ENCODE data around the gene PPP1R15B.
"Not testable (repeated sequence)": the region's sequence is repeated elsewhere in the genome, so short reads cannot be mapped to it uniquely, and the experiment has no call there.

PPP1R15B gene

DNA sequence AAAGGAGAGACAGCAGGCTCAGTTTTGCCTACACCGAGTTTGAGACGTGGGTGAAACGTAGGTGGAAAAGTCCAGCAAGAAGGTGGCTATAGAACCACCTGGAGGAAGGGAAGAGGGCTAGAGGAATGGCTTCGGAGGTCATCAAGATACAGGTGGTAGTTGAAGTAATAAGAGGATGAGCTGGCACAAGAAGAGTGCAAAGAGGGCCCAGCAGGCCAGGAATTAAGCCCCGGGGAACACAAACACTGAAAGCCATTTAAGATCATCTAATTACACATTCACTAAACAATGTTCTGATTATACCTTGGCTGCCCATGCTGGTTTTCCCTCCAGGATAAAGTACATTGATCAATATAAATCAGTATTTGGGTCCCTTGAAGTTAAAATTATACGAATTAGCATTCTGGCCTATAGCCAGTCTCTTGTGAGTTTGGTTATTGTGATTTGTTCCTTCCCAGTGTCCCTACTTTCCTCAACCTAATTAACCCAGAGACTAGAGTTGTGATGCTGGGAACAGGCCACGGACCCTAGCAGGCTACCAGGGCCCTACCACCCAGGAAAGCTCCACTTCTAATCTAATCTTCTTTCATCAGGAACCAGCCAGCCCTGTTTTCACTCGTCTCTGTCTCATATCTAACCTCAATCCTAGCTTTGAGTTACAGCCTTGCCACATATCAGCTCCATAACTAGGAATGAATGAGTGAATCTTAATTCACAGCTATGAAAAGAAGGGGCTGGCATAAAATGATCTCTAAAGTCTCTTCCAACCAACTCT lies 26.4 kb upstream of the PPP1R15B start:
- no peak for DNase-seq (ENCODE audit: insufficient read length, low spot score)

DNA sequence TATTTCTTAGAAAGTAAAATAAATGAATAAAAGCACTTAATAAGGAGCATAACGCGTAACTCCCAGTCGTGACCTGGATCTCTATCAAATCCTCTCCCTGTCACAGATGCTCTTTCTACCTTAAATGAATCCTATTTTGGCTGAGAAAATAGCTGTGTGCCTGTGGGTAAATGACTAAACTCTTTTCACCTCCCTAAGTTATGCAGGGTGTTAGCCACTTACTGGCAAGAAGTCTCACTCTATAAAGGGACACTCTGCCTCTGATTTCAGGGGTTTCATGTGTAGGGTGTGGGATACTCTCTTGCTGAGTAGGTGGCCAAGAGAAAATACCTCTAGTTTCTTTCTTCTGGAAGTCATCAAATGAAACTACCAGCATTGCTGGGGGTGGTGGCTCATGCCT lies 24.3 kb upstream of the PPP1R15B start:
- no peak for FAIRE-seq
- TF ChIP-seq POLR2A (IDR thresholded peaks at IDR 0.05; ENCODE audit: low read depth, low read length), result no peak
- no peak for DNase-seq (ENCODE audit: insufficient read length, low spot score)

More for the DNA sequence above, 26.4 kb upstream of the PPP1R15B start:
- no peak for TF ChIP-seq POLR2A (IDR thresholded peaks at IDR 0.05; ENCODE audit: low read depth, low read length)
- no peak for FAIRE-seq

DNA sequence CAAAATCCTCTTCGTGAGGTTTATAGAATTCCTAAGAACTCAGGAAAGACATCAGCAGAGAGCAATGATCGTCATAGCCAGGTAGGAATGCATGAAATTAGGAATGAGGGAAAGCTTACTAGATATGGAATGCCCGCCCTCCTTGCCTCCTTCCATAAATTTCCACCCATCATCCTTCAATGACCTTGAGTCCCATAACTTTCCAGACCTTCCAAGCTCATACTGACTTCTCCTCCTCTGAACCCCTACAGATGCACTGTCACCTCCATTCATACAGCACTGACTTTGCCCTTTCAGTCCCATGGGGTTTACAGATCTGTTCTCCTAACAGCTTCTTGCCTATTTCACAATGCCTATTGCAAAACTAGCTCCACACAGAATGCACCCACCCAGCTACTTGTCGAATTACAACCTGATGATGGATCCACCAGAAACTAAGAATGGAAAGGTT lies 23.8 kb upstream of the PPP1R15B start:
- FAIRE-seq (no peak), DNase-seq (ENCODE audit: insufficient read length, low spot score) (no peak)
- no peak for TF ChIP-seq POLR2A (IDR thresholded peaks at IDR 0.05; ENCODE audit: low read depth, low read length)

DNA sequence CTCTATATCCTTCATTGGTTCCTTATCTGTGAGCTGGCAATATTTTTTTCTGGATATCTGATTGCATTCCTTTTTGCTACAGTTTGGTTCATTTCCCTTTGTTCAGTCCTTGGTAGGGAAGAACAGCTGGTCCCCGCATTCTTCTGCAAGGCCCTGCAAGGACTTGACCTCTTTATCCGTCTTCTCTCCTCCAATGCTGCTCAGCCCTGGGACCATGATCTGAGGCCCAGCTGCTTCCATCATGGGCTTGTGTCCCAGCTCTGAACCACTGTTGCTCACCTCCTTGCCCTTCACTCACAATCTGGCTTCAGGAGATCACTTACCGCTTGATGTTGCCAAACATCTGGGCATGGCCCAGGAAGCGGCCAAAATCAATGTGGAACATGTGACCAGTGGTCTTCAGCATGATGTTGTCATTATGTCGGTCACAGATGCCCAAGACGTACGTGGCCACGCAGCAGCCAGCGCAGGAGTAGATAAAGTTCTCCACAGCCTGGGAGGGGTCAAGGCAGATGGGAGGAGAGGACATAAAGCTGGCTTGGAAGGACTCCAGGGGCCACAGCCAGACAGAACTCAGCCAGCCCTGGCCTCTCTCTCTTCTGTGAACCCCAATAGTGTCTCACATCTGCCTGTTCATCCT lies 22.6 kb upstream of the PPP1R15B start:
- DNase-seq (ENCODE audit: insufficient read length, low spot score), result no peak
- FAIRE-seq, result no peak
- no peak for TF ChIP-seq POLR2A (IDR thresholded peaks at IDR 0.05; ENCODE audit: low read depth, low read length)

DNA sequence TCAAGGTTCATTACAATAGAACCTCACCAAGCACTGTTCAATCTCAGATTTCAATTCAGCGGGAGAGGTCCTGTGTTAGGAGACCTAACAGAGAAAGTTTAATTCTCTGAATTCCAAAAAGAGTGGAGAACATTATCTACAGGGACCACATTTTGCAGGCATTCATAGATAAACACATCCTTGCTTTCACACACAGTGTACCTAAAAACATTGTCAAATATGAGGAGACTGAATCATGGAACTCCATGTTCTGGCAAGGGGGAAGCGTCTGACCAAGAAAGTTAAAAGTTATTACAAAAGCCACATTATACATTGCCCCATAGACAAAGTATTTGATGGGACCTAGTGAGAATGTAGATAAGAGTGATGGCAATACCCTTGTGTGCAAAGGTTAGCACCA lies 21.1 kb upstream of the PPP1R15B start:
- DNase-seq (ENCODE audit: insufficient read length, low spot score), result no peak
- FAIRE-seq, result no peak
- no peak for TF ChIP-seq POLR2A (IDR thresholded peaks at IDR 0.05; ENCODE audit: low read depth, low read length)

DNA sequence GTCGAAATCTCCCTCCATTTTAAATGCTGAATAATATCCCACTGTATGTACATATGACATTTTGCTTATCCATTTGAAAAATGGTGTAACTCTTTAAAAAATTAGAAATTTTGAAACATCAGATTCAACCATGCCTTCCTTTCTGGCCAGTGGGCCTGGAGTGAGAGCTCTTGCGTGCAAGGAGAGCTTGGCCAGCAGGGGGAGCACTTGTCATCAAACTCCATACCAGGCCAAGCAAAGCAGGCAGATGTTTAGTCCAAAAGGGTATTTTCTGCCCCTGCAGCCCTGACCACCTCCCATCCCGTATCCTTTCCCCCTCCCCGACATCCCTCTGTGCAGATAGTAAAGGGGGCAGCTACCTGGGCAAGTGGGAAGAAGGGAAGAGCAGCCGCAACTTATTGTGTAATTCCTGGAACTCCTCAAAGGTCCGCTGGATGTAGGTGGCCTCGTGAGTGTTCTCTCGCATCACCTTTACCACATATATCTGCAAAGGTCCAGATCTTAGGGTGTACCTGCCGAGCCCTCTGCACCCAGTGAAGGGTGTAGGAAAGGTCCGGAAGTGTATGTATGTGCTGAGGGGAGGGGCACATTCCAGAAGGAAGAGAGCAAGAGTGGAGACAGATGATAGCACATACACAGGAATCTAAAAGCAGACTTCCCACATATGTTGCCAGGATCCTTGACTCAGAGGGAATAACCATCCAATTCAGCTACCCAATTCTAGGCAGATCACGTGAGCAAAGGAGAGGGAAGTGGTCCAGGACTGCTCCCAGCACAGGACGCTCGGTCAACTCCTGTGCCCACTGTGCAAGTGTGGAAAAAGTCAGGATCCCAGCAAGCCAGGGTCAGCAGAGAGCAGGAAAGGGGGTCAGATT lies 19.9 kb upstream of the PPP1R15B start:
- DNase-seq (ENCODE audit: insufficient read length, low spot score) (peak; percentile 55), FAIRE-seq (no peak)
- no peak for TF ChIP-seq POLR2A (IDR thresholded peaks at IDR 0.05; ENCODE audit: low read depth, low read length)

DNA sequence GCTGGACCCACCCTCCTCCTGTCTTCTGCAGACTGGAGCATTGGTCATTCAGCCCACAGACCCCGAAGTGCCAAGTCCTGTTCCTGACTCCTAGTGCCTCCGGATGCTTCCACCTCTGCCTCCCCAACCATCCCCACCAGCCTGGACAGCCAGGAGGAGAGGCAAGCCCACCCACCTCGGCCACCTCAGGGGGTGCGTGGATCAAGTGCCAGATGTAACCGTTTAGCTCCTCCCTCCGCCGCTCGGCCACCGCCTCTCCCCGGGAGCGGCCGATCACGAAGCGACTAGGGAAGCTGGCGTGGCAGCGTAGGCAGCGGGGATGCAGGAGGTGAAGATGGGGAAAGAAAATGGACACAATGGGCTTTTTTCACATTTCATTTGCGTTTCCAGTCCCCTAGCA lies 18.1 kb upstream of the PPP1R15B start:
- DNase-seq (ENCODE audit: insufficient read length, low spot score), result no peak
- FAIRE-seq, result no peak

DNA sequence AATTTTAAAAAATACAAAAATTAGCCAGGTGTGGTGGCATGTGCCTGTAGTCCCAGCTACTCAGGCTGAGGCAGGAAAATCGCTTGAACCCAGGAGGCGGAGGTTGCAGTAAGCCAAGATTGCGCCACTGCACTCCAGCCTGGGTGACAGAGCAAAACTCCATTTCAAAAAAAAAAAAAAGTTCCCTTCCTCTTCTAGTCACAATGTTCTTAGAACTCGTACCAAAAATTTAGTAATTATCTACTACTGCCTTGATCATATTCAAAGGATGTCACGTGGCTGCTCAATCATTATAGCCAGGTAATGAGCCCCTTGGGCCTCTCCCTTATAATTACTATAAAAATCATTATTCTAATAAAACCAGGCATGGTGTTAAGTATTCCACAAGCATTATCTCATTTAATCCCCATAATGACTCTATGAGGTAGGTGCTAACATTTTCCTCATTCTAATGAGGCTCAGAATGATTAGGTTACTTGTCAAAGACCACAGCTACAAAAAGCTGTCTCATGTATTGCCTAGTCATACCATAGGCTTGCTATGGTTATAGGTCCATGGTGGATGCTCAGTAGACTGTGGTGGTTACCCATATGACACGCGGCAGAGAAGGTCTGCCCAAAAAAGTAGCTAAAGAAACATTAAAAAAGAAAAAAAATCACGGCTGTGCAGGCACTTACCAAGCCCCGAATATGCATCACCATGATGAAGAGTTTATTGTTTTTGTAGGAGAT lies 15.5 kb upstream of the PPP1R15B start:
- DNase-seq (ENCODE audit: insufficient read length, low spot score) (no peak), FAIRE-seq (no peak)
- TF ChIP-seq POLR2A (IDR thresholded peaks at IDR 0.05; ENCODE audit: low read depth, low read length), result no peak

More for the DNA sequence above, 18.1 kb upstream of the PPP1R15B start:
- TF ChIP-seq POLR2A (IDR thresholded peaks at IDR 0.05; ENCODE audit: low read depth, low read length), result no peak

DNA sequence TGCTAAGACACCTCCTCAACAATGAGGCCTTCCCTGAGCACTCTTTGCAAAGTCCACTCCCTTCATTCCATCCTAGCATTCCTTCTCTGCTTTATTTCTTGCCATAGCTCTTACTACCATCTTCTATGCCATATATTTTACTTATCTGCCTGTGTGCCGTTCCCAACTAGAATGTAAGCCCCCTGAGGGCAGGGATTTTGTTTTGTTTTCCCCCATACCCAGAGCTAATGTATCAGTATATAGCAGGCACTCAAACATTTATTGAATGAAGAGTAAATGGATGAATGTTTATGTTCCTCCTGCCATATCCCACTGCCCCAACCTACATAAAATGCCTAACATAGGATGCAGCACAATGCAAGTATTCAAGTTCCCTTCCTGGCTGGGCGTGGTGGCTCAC lies 14.9 kb upstream of the PPP1R15B start:
- no peak for TF ChIP-seq POLR2A (IDR thresholded peaks at IDR 0.05; ENCODE audit: low read depth, low read length)
- no peak for DNase-seq (ENCODE audit: insufficient read length, low spot score)
- FAIRE-seq, result no peak

DNA sequence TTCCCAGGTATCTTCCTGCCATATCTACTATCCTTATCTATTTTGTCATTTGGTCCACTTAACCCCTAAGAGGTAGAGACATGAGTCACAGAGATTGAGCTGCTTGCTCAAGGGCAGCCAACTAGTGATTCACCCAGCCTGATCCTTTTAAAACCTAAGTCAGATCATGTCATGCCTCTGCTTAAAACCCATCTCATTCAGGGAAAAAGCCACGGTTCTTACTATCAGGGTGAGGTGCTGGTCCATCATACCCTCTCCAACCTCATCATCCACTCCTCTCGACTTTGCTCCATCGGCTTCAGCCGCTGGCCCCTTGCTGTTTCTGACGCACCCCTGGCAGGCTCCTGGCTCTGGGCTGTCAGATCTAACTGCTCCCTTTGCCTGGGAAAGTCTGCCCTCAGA lies 14.4 kb upstream of the PPP1R15B start:
- no peak for TF ChIP-seq POLR2A (IDR thresholded peaks at IDR 0.05; ENCODE audit: low read depth, low read length)
- peak; percentile 40 for DNase-seq (ENCODE audit: insufficient read length, low spot score)
- peak; percentile 57 for FAIRE-seq

DNA sequence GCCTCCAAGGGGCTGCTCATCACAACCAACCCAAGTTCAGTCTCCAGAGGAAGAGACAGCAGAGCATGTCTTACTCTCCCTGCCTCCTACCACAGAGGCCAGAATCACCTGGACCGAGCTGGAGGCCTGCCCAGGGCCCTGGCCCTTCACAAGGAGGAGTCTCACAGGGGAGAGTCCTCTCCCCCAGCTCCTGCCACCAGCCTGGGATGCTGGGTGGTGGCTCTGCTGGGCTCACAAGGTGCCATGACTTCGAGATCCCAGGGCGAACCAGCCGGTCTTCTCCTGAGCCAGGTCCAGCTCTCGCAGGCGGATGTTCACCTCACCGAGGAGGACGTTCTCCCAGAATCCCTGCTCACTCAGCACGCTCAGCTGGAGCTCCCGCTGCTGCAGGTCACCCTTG lies 13.0 kb upstream of the PPP1R15B start:
- FAIRE-seq (no peak), DNase-seq (ENCODE audit: insufficient read length, low spot score) (no peak)
- TF ChIP-seq POLR2A (IDR thresholded peaks at IDR 0.05; ENCODE audit: low read depth, low read length), result no peak

DNA sequence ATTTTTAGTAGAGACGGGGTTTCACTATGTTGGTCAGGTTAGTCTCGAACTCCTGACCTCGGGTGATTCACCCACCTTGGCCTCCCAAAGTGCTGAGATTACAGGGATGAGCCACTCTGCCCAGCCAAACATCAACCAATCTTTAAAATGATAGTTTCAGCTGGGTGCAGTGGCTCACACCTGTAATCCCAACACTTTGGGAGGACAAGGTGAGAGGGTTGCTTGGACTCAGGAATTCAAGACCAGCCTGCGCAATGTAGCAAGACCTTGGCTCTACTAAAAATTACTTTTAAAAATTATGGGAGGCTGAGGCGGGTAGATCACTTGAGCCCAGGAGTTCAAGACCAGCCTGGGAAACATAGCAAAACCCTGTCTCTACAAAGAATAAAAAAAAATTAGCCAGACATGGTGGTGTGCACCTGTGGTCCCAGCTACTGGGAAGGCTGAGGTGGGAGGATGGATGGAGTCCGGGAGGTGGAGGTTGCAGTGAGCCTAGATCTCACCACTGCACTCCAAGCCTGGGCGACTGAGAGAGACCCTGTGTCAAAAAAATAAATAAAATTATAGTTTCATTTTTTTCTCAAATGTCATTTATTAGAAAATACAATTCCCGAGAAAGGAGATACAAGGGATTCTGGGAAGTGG lies 10.6 kb upstream of the PPP1R15B start:
- not testable (repeated sequence) for DNase-seq (ENCODE audit: insufficient read length, low spot score); FAIRE-seq

DNA sequence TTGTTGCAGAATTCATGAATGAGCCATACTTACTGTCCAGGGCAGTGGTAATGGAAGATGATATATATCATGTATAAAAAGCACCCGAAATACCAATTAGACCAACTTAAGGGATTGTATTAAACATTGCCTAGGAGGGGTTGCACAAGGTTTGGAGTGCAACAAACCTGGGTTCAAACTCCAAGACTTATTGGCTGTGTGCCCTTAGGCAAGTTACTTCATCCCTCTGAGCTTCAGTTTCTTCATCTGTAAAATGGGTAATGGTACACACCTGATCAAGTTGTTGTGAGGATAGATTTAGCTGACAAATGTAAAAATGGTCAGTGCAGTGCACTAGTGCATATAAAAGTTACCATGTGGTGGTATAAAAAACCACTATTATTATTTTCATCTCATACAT lies 9.8 kb upstream of the PPP1R15B start:
- FAIRE-seq (no peak), DNase-seq (ENCODE audit: insufficient read length, low spot score) (no peak)
- no peak for TF ChIP-seq POLR2A (IDR thresholded peaks at IDR 0.05; ENCODE audit: low read depth, low read length)

Measured in H54 (cell line).